Mononuclear cell (primary cell): Measurements from ENCODE around the gene RXYLT1. TPM values are rescaled to one million over a fixed set of nuclear protein-coding genes. Genes with fewer than 3 reads are reported as not detected.

Experiments used
- H3K27me3 ChIP-seq: 2 replicates; pipeline ENCODE4 v1.6.0; 2011; ENCODE audit warnings: low read length, control low read depth; ENCODE audit not compliant: insufficient read depth
- H3K4me1 ChIP-seq: 2 replicates; pipeline ENCODE4 v1.5.1; 2011; ENCODE audit warnings: mild to moderate bottlenecking, low read length, control low read depth; ENCODE audit not compliant: insufficient read depth
- H3K4me3 ChIP-seq: 2 replicates; pipeline ENCODE4 v1.5.1; 2011; ENCODE audit warnings: mild to moderate bottlenecking, low read length, moderate library complexity
- H3K9me3 ChIP-seq: 2 replicates; pipeline ENCODE4 v1.5.1; 2011; ENCODE audit warnings: low read depth, mild to moderate bottlenecking, control low read depth, low read length
- total RNA-seq: library from RNA; depleted of rRNA; stranded (reverse); fragments of >200 nt; gene quantifications from one replicate; pipeline ENCODE4 v1.2.3, GENCODE V29; 2012

Gene RXYLT1
- total RNA-seq, 1 donor, result 6.2 TPM

- Histone ChIP-seq H3K9me3 (no peaks in the 10 kb centered on the region), H3K4me1 (peaks cover 6% of the 10 kb centered on the region), H3K27me3 (no peaks in the 10 kb centered on the region), H3K4me3 (no peak overlapping the region)
Measured at GRCh38 chr12:63782466-63782865, 2.8 kb downstream of the RXYLT1 start.

DNA sequence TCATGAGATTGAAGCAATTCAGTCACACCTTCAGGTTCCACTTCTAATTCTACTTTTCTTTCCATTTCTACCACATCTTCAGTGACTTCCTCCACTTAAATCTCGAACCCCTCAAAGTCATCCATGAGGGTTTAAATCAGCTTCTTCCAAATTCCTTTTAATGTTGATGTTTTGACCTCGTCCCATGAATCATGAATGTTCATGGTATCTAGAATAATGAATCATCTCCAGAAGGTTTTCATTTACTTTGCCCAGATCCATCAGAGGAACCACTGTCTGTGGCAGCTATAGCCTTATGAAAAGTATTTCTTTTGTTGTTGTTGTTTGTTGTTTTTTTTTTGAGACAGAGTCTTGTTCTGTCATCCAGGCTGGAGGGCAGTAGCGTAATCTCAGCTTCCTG lies 7.6 kb downstream of the RXYLT1 start:
- H3K27me3 ChIP-seq, result no peaks in the 10 kb centered on the region
- H3K4me3 ChIP-seq, result no peak overlapping the region
- no peaks in the 10 kb centered on the region for H3K9me3 ChIP-seq
- H3K4me1 ChIP-seq, result no peaks in the 10 kb centered on the region

- Histone ChIP-seq H3K9me3 (no peaks in the 10 kb centered on the region), H3K4me3 (no peak overlapping the region), H3K4me1 (no peaks in the 10 kb centered on the region), H3K27me3 (no peaks in the 10 kb centered on the region)
Measured at GRCh38 chr12:63790608-63790945, 10.9 kb downstream of the RXYLT1 start.

DNA sequence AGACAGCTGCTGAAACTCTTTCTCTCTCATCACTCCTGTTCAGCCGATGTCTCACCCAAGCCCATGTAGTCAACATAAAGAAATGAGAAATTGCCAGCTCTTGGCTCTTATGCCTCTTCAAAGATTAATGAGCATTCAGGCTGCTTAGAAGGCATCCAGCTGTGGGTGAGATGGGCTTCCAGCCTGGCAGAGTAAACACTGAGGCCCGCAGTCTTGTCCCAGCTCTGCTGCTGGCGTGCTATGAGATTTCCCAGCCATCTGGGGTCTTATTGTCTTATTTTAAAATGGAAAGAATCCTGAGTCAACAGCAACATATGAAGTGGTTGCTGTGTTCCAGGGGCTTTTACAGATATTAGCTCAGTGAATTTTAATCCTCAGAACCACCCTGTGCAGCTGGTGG lies 12.6 kb downstream of the RXYLT1 start:
- no peaks in the 10 kb centered on the region for H3K27me3 ChIP-seq
- H3K9me3 ChIP-seq, result no peaks in the 10 kb centered on the region
- H3K4me1 ChIP-seq, result no peaks in the 10 kb centered on the region
- H3K4me3 ChIP-seq, result no peak overlapping the region

DNA sequence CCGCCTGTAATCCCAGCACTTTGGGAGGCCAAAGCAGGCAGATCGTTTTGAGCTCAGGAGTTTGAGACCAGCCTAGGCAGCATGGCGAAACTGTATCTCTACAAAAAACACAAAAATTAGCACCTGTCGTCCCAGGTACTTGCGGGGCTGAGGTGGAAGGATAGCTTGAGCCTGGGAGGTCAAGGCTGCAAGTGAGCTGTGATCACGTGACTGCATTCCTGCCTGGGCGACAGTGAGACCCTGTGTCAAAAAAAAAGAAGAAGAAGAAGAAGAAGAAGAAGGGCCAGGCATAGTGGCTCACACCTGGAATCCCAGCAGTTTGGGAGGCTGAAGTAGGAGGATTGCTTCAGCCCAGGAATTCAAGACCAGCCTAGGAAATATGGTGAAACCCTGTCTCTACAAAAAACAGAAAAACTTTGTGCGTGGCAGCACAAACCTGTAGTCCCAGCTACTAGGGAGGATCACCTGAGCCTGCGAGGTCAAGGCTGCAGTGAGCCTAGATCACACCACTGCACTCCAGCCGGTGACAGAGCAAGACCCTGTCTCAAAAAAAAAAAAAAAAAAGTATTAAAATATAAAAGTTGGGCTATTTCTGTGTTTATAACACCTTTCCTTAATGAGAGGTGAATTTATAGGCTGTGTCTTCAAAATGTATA lies 15.5 kb downstream of the RXYLT1 start:
- Histone ChIP-seq H3K9me3 (no peaks in the 10 kb centered on the region), H3K4me1 (no peaks in the 10 kb centered on the region), H3K27me3 (no peaks in the 10 kb centered on the region), H3K4me3 (no peak overlapping the region)

GRCh38 chr12:63795944-63796343 lies 16.2 kb downstream of the RXYLT1 start:
- Histone ChIP-seq H3K27me3 (no peaks in the 10 kb centered on the region), H3K4me3 (no peak overlapping the region), H3K9me3 (no peaks in the 10 kb centered on the region), H3K4me1 (no peaks in the 10 kb centered on the region)

DNA sequence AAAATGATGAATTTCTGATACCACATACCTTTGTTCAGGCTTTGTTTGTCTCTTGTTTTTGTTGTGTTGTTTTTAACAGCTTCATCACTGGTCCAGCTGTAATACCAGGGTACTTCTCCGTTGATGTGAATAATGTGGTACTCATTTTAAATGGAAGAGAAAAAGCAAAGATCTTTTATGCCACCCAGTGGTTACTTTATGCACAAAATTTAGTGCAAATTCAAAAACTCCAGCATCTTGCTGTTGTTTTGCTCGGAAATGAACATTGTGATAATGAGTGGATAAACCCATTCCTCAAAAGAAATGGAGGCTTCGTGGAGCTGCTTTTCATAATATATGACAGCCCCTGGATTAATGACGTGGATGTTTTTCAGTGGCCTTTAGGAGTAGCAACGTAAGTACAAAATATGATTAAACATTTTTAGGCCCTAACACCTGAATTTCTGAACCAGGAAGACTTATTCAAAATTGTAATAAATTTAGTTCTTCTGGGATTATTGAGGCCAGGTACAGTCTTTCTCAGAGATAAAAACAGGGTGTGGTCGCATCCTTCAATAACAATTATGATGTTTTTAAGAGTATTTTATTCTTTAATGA lies 22.4 kb downstream of the RXYLT1 start:
- Histone ChIP-seq H3K9me3 (no peaks in the 10 kb centered on the region), H3K27me3 (no peaks in the 10 kb centered on the region), H3K4me3 (no peak overlapping the region), H3K4me1 (no peaks in the 10 kb centered on the region)

GRCh38 chr12:63804746-63805145 lies 25.0 kb downstream of the RXYLT1 start:
- no peaks in the 10 kb centered on the region for H3K9me3 ChIP-seq
- H3K4me1 ChIP-seq, result no peaks in the 10 kb centered on the region
- no peaks in the 10 kb centered on the region for H3K27me3 ChIP-seq
- no peak overlapping the region for H3K4me3 ChIP-seq

- H3K4me1 ChIP-seq, result no peaks in the 10 kb centered on the region
- no peak overlapping the region for H3K4me3 ChIP-seq
- no peaks in the 10 kb centered on the region for H3K9me3 ChIP-seq
- no peaks in the 10 kb centered on the region for H3K27me3 ChIP-seq
Measured at GRCh38 chr12:63805704-63806672, 26.3 kb downstream of the RXYLT1 start.

- H3K4me3 ChIP-seq, result no peak overlapping the region
Measured at GRCh38 chr12:63808631-63809030, 28.9 kb downstream of the RXYLT1 start.

DNA sequence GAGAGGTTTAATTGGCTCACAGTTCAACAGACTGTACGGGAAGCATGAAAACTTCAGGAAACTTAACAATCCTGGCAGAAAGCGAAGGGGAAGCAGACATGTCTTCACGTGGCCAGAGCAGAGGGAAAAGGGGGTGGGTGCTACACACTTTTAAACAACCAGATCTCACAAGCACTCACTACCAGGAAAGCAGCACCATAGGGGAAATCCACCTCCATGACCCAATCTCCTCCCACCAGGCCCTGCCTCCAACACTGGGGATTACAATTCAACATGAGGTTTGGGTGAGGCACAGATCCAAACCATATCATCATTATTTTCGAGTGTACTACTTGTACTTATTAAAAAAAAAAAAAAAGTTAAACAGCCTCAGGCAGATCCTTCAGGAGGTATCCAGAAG lies 29.9 kb downstream of the RXYLT1 start:
- no peak overlapping the region for H3K4me3 ChIP-seq
- H3K27me3 ChIP-seq, result no peaks in the 10 kb centered on the region
- no peaks in the 10 kb centered on the region for H3K4me1 ChIP-seq
- H3K9me3 ChIP-seq, result no peaks in the 10 kb centered on the region

More at GRCh38 chr12:63808631-63809030, 28.9 kb downstream of the RXYLT1 start:
- H3K9me3 ChIP-seq, result no peaks in the 10 kb centered on the region
- H3K27me3 ChIP-seq, result no peaks in the 10 kb centered on the region
- no peaks in the 10 kb centered on the region for H3K4me1 ChIP-seq

DNA sequence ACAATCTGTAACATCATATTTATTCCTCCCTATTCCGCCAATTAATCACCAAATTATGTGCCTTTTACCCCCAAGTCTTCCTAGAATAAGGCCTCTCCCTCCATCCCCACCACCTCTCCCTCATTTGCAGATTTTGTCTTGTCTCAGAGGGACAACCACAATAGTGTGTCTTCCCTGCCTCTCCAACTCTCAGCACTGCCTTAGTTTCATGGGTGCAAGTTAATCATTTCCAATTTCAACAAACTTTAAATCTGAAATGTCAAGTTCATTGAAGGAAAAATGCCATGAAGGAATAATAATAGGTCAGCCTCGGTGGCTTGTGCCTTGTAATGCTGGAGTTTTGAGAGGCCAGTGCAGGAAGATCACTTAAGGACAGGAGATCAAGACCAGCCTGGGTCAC lies 31.6 kb downstream of the RXYLT1 start:
- Histone ChIP-seq H3K9me3 (no peaks in the 10 kb centered on the region), H3K4me3 (no peak overlapping the region), H3K4me1 (peaks cover 7% of the 10 kb centered on the region), H3K27me3 (no peaks in the 10 kb centered on the region)

DNA sequence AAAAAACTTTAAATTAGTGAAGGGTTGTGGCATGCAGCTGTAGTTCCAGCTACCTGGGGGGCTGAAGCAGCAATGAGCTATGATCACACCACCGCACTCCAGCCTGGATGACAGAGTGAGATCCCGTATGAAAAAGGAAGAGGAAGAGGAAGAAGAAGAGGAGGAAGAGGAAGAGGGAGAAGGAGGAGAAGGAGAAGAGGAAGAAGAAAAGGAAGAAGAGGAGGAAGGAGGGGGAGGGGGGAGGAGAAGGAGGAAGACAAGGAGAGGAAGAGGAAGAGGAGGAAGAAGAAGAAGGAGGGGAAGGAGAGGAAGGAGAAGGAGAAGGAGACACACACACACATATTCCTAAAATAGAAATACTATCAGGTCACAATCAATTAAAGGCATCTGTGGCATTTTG lies 32.0 kb downstream of the RXYLT1 start:
- Histone ChIP-seq H3K9me3 (no peaks in the 10 kb centered on the region), H3K4me1 (peaks cover 7% of the 10 kb centered on the region), H3K4me3 (no peak overlapping the region), H3K27me3 (no peaks in the 10 kb centered on the region)

DNA sequence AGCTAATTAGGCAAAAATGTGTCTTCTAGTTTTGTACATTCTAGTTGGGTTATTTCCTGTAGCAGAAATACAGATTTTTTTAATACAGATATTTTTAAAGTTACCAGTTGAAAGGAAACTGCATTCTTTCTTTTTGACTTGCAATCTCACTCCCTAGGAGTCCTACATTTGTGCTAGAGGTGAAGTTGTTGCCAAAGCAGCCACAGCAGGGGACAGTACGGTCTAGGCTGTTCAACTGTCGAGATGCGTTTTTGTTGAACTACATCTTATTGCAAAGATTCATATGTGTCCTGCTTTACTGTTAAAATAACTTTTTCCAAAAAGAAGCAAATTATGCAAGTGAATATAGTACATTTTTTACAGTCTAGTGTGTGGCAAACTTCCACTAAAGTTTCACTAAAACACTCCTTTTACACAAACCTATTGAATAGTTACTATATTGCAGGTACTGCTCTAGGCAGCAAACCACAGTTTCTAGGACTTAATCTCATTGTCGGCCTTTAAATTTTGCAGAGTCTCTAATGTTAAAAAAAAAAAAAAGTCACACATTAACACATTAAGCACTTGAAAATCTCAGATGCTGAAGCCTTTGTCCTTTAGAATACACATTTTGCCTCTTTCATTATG lies 34.5 kb downstream of the RXYLT1 start:
- no peaks in the 10 kb centered on the region for H3K9me3 ChIP-seq

DNA sequence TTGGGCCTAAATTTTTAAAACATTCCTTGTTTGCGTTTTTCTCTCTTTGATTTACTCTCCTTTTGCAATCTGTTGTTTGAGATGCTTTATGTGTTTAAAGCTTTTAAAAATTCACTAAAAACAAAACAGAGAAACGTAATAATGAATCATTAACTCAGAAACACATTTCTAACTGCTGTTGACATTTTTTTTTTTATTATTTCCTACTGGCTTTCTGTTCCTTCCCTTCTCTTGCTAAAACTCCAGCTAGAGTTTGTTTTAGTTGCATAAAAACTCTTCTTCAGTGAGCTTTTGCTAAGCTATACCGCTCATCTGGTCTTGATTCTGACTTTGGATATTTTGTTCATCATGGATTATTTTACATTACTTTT lies 35.8 kb downstream of the RXYLT1 start:
- Histone ChIP-seq H3K4me1 (peaks cover 7% of the 10 kb centered on the region), H3K27me3 (no peaks in the 10 kb centered on the region), H3K9me3 (no peaks in the 10 kb centered on the region), H3K4me3 (no peak overlapping the region)

More for the DNA sequence above, 34.5 kb downstream of the RXYLT1 start:
- peaks cover 7% of the 10 kb centered on the region for H3K4me1 ChIP-seq
- H3K4me3 ChIP-seq, result no peak overlapping the region
- no peaks in the 10 kb centered on the region for H3K27me3 ChIP-seq
